ENCODE data around the gene SYNPO2. TPM values are rescaled to one million over a fixed set of nuclear protein-coding genes. Genes with fewer than 3 reads are reported as not detected.

SYNPO2 gene
- total and polyA plus RNA-seq, 2 of the 8 experiments (the other 6 are each of a cell fraction or from before 2014, with no cell fraction given): 0.50 to 4.2 TPM

GRCh38 chr4:118972167-118972566, 83.5 kb downstream of the SYNPO2 start:
- Histone ChIP-seq H3K14ac (ENCODE audit: insufficient read length) (no peak overlapping the region), H3K36me3 (ENCODE audit: control insufficient read depth in 2 of 4, insufficient read depth in 4 of 4, low read length in 3 of 4) (no peaks in the 10 kb centered on the region), H3K4me1 (replicated peaks in 1 of 4; ENCODE audit: control insufficient read depth in 3 of 4, insufficient read depth in 4 of 4, low read length in 3 of 4) (peaks cover 0 to 6% (median 5%) of the 10 kb centered on the region in 4 experiments; a peak in 6 of 7 replicates), H2BK20ac (ENCODE audit: low read length) (no peak overlapping the region), H3K4me2 (ENCODE audit: insufficient read depth in 1 of 2, low read depth in 2 of 2, low read length in 2 of 2) (no peak overlapping the region), H2BK120ac (replicated peaks; ENCODE audit: low read depth, low read length) (no peak overlapping the region), H3K23ac (ENCODE audit: insufficient read length) (no peak overlapping the region), H3K23me2 (ENCODE audit: low read depth, low read length) (no peaks in the 10 kb centered on the region), H2AFZ (ENCODE audit: low read length) (no peak overlapping the region), H2BK15ac (ENCODE audit: low read length) (no peak overlapping the region), H3K27me3 (replicated peaks in 1 of 4; ENCODE audit: control insufficient read depth in 3 of 4, extremely low read depth in 1 of 4, insufficient read depth in 3 of 4, low read length in 3 of 4) (no peaks in the 10 kb centered on the region), H3K18ac (ENCODE audit: extremely low read depth, low read length) (no peak overlapping the region), H2AK5ac (ENCODE audit: low read depth, low read length) (no peak overlapping the region), H3K9ac (replicated peaks in 1 of 4; ENCODE audit: extremely low read depth in 1 of 4, low read depth in 3 of 4, low read length in 3 of 4) (no peak overlapping the region), H4K8ac (ENCODE audit: extremely low read depth, insufficient read depth, low read length) (no peak overlapping the region), H3K56ac (replicated peaks; ENCODE audit: insufficient read length, low read depth, low read length) (no peak overlapping the region), H3K79me2 (ENCODE audit: control insufficient read depth in 1 of 2, insufficient read depth in 2 of 2, low read length in 2 of 2) (no peaks in the 10 kb centered on the region), H4K91ac (replicated peaks; ENCODE audit: insufficient read length, low read length) (no peak overlapping the region), H3K4ac (replicated peaks; ENCODE audit: insufficient read length, low read depth, low read length) (no peak overlapping the region), H2BK5ac (ENCODE audit: low read depth, low read length) (no peak overlapping the region), H3K79me1 (ENCODE audit: low read depth, low read length) (no peaks in the 10 kb centered on the region), H4K20me1 (replicated peaks in 1 of 2; ENCODE audit: control insufficient read depth in 1 of 2, insufficient read depth in 2 of 2, low read length in 2 of 2) (no peaks in the 10 kb centered on the region), H3K9me3 (ENCODE audit: insufficient read depth in 2 of 2, low read depth in 1 of 2, low read length in 1 of 2) (no peaks in the 10 kb centered on the region), H3K4me3 (ENCODE audit: extremely low read depth in 1 of 4, insufficient read depth in 2 of 4, low read depth in 3 of 4, low read length in 4 of 4) (no peak overlapping the region), H2BK12ac (ENCODE audit: low read depth, low read length) (no peak overlapping the region), H4K5ac (ENCODE audit: insufficient read length, low read depth, low read length) (no peak overlapping the region), H3K27ac (ENCODE audit: low read depth, low read length) (no peak overlapping the region)
- 73% methylated on average over 2 of the region's 2 CpGs; no CpG with 5 or more reads in 1 of the 2 experiments for WGBS, 2 experiments (ENCODE audit: extremely low coverage in 1 of 2, insufficient coverage in 1 of 2, insufficient read length in 1 of 2, insufficient replicate concordance in 2 of 2, low coverage in 1 of 2, low lambda C conversion rate in 2 of 2, missing lambda C conversion rate in 1 of 2)
- FAIRE-seq: no peak
- CTCF ChIA-PET (ENCODE audit: partially characterized antibody): interaction anchor here (0.9 to 2.3 kb wide), 10 partner anchors 9 to 237 kb away, joined by 3 to 8 read pairs (median 3); no protein-coding TSS in a partner anchor
- POLR2A ChIA-PET (ENCODE audit: partially characterized antibody): no interaction called here
- no peak for DNase-seq (ENCODE audit: low read depth in 1 of 2, low spot score in 2 of 2)
- TF ChIP-seq USF2 (IDR thresholded peaks at IDR 0.05; ENCODE audit: low read length): no peak

Measured in H1 (cell line).